GM12864 (cell line): ENCODE data around the gene CFAP61.

Experiments used
- DNase-seq: peaks from one replicate; pipeline ENCODE4 v3.0.0-alpha.2; 2011; ENCODE audit warnings: low read depth
- H3K4me3 ChIP-seq: 2 replicates; pipeline ENCODE4 v1.5.1; 2011; ENCODE audit warnings: mild to moderate bottlenecking, low read depth, low read length, control low read depth
- CTCF ChIP-seq: IDR thresholded peaks from 2 replicates; pipeline ENCODE4 v1.5.1; 2011; ENCODE audit warnings: low read depth, mild to moderate bottlenecking, moderate library complexity, low read length, control low read depth, inconsistent platforms; ENCODE audit errors: missing control alignments

The CFAP61 gene

DNA sequence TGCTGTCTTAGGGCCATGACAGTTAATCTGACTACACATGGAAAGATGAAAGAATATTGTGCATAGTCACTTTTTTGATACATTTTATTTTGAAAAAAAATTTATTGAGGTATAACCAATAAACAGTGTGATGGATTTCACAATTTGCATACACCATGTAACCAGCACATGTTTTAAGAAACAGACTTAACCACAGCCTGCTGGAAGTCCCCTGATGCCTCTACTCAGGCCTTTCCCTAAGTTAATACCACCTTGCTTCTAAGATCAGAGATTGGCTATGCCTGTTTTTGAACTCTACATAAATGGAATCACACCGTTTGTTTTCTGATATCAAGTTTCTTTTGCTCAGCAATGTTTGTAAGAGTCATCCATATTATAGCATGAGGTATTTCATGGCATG lies 136.3 kb downstream of the CFAP61 start:
- no peak for DNase-seq
- TF ChIP-seq CTCF, result no peak
- H3K4me3 ChIP-seq, result no peak overlapping the region

- H3K4me3 ChIP-seq, result no peak overlapping the region
- DNase-seq, result no peak
- TF ChIP-seq CTCF, result no peak
These were observed 140.0 kb downstream of the CFAP61 start for GRCh38 chr20:20192366-20192765.

DNA sequence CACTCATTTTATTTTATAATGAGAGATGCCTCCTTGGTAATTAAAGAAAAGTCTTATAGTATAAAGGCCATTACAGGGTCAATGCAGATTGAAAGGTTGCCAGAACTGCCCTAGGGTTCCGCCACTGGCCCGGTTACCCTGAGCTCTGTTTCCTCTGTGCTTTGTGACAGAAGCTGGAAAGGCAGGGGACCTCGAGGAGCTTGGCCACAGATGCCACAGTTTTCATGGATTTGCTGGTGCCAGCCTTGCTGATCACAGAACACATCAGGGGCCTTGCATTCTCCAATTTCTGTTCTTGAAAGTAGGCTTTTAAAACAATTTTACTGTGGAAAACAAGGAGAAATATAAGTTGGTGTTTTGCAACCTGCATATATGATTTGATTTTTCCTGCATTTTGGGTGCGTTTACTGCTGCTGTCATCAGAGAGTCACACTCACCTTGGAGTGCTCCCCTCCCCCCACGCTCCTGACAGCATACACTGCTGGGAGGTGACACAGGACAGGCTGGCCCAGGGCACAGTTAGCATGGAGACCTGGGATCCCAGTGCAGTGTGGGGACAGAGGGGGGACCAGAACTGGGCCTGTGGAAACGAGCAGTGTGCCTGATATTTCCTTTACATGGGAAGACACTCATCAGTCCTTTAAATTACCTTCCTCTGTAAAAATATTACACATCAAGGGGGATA lies 142.8 kb downstream of the CFAP61 start:
- DNase-seq, result no peak
- H3K4me3 ChIP-seq, result no peak overlapping the region
- TF ChIP-seq CTCF, result no peak

DNA sequence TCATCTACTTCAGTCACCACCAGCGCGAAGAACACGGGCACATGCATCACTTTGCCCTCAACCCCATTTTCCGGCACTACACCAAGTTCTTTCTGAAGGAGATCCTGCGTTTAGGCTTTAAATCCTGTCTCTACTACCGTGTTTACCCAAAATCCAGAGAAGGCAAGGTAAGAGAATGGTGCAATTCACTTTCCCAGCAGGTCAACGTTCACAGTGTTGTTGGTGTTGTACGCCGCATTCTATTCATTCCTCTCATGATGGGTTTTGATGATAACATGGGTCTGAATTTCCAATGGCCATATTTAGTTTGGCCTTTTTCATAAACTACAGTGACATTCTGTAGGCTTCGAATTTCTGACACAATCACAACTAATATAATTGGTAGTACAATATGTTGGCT lies 144.3 kb downstream of the CFAP61 start:
- no peak overlapping the region for H3K4me3 ChIP-seq
- no peak for DNase-seq
- TF ChIP-seq CTCF, result no peak

- DNase-seq, result no peak
These were observed 145.7 kb downstream of the CFAP61 start for GRCh38 chr20:20198011-20198410.

DNA sequence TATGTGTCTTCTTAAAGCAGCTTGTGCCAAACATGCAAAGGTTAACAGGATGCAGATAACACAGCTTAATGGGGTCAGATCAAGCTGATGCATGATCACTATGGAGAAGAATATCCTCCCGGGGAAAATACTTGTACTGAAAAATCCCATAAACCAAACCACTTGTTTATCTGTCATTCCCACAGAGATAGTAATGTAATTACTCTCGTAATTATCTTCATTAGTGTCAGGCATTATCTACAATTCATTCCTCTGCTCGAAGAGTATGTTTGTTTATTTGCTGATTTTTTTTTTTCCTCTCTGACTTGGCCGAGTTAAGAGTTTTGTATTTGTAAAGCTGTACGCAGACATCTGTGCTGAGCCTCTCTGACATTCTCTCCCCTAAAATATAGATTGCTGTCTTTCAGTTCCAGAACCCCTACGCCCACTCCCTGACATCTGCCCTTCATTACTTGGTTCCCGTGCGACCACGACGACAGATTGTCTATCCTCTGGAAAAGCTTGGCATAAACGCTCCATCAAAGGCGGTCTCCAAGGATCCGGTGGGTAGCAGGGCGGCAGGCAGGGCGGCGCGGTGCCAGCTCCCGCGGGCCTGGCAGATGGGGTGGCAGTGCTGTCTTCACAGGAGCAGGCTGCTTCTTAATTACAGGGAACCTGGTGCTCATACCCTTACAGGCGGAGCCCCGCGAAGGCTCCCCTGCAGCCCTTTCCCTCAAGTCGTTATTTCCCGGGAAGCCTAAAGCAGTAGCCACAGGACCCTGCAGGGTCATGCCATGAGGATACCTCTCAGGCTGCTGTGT lies 147.2 kb downstream of the CFAP61 start:
- no peak for TF ChIP-seq CTCF
- no peak overlapping the region for H3K4me3 ChIP-seq
- DNase-seq, result no peak

More at GRCh38 chr20:20198011-20198410, 145.7 kb downstream of the CFAP61 start:
- H3K4me3 ChIP-seq, result no peak overlapping the region
- TF ChIP-seq CTCF, result no peak
